Keratinocyte (primary cell): ENCODE measurements around the gene ENTPD7.

Source experiments
- EZH2 ChIP-seq: IDR thresholded peaks from one replicate; pipeline ENCODE4 v1.6.1; 2012; ENCODE audit warnings: inconsistent platforms, mild to moderate bottlenecking, low read length, moderate library complexity
- TF ChIP-seq, protein P1 (sequence below), 3 experiments: IDR thresholded peaks in 1 of 3; conservative IDR thresholded peaks in 1 of 3; optimal IDR thresholded peaks in 1 of 3; 2 replicates in 2 of 3; 3 replicates in 1 of 3; pipeline versions ENCODE3 to v1.5.1; 2011; ENCODE audit warnings: low read length in 3 of 3, mild to moderate bottlenecking in 3 of 3, moderate library complexity in 2 of 3, control low read depth in 1 of 3, inconsistent platforms in 1 of 3; ENCODE audit not compliant: insufficient read depth in 2 of 3; ENCODE audit errors: extremely low read depth in 1 of 3

DNA sequence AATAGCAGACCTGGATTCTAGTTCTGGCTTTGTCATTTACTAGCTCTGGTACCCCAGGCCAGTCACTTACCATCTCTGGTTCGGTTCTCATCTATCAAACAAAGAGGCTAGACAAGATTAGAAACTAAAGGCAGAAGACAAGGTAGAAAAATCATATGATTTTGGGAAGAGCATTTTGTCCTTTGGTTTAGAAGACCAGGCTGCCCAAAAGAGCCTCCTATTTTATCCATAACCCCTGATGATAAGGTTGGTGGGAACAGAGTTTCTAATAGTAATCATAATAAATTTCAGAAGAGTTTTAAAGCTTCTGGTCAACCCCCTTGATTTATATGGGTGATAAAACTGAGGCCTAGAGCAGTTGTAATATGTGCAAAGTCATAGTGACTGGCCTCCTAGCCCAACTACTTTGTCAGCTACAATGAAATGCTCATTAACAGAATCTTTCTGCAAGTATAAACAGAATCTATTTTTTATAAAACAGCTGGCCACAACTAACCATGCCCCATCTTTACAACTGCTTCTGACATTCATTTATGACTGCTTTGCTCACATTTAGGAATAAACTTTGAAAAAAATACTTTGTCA lies 49.2 kb downstream of the ENTPD7 start:
- TF ChIP-seq, protein P1, sequence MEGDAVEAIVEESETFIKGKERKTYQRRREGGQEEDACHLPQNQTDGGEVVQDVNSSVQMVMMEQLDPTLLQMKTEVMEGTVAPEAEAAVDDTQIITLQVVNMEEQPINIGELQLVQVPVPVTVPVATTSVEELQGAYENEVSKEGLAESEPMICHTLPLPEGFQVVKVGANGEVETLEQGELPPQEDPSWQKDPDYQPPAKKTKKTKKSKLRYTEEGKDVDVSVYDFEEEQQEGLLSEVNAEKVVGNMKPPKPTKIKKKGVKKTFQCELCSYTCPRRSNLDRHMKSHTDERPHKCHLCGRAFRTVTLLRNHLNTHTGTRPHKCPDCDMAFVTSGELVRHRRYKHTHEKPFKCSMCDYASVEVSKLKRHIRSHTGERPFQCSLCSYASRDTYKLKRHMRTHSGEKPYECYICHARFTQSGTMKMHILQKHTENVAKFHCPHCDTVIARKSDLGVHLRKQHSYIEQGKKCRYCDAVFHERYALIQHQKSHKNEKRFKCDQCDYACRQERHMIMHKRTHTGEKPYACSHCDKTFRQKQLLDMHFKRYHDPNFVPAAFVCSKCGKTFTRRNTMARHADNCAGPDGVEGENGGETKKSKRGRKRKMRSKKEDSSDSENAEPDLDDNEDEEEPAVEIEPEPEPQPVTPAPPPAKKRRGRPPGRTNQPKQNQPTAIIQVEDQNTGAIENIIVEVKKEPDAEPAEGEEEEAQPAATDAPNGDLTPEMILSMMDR (optimal IDR thresholded peaks at IDR 0.05 in 1 of 3, IDR thresholded peaks at IDR 0.05 in 1 of 3, conservative IDR thresholded peaks at IDR 0.05 in 1 of 3; ENCODE audit: extremely low read depth in 1 of 3, insufficient read depth in 2 of 3, low read length in 3 of 3) = no peak
- no peak for TF ChIP-seq EZH2
